Panc1 (cell line): Measurements from ENCODE around the gene RASL11B.

Experiments
- POLR2AphosphoS5 ChIP-seq: IDR thresholded peaks from 2 replicates; pipeline ENCODE4 v1.6.1; 2012; ENCODE audit warnings: mild to moderate bottlenecking, low read depth, low read length, moderate library complexity
- TCF7L2 ChIP-seq: IDR thresholded peaks from 2 replicates; pipeline ENCODE4 v1.6.1; 2011; ENCODE audit warnings: mild to moderate bottlenecking, low read depth, low read length, inconsistent platforms
- TF ChIP-seq, protein P1 (sequence below): fragments of 450-650 bp; IDR thresholded peaks from 2 replicates; pipeline ENCODE4 v1.5.1; 2017; ENCODE audit warnings: mild to moderate bottlenecking
- TF ChIP-seq, protein P2 (sequence below), 2 experiments: IDR thresholded peaks; 2 replicates each; pipeline ENCODE4 v1.6.1; 2011 to 2012; ENCODE audit warnings: low read depth in 2 of 2, control low read depth in 1 of 2, low read length in 1 of 2, mild to moderate bottlenecking in 1 of 2, moderate library complexity in 1 of 2; ENCODE audit not compliant: insufficient read depth in 1 of 2

DNA sequence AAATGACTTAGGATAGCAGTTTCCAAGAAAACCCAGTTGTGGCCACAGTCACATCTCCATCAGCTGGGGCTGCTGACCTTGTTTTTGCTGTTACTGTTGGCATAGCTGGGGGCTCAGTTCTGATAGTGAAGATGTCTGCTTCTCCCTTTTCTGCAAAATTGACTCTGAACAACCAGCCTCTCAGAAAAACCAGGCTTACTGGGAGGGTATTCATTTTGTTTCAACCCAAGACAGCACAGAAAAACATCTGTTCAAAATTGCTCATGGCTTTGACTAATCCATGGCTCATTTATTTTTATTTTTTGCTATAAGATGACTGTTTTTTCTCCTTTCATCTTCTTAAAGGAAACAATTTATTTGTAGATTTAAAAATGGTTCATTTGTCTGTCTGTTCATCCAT, 53.1 kb downstream of the RASL11B start:
- TF ChIP-seq, protein P1, sequence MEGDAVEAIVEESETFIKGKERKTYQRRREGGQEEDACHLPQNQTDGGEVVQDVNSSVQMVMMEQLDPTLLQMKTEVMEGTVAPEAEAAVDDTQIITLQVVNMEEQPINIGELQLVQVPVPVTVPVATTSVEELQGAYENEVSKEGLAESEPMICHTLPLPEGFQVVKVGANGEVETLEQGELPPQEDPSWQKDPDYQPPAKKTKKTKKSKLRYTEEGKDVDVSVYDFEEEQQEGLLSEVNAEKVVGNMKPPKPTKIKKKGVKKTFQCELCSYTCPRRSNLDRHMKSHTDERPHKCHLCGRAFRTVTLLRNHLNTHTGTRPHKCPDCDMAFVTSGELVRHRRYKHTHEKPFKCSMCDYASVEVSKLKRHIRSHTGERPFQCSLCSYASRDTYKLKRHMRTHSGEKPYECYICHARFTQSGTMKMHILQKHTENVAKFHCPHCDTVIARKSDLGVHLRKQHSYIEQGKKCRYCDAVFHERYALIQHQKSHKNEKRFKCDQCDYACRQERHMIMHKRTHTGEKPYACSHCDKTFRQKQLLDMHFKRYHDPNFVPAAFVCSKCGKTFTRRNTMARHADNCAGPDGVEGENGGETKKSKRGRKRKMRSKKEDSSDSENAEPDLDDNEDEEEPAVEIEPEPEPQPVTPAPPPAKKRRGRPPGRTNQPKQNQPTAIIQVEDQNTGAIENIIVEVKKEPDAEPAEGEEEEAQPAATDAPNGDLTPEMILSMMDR, result no peak
- TF ChIP-seq, protein P2, sequence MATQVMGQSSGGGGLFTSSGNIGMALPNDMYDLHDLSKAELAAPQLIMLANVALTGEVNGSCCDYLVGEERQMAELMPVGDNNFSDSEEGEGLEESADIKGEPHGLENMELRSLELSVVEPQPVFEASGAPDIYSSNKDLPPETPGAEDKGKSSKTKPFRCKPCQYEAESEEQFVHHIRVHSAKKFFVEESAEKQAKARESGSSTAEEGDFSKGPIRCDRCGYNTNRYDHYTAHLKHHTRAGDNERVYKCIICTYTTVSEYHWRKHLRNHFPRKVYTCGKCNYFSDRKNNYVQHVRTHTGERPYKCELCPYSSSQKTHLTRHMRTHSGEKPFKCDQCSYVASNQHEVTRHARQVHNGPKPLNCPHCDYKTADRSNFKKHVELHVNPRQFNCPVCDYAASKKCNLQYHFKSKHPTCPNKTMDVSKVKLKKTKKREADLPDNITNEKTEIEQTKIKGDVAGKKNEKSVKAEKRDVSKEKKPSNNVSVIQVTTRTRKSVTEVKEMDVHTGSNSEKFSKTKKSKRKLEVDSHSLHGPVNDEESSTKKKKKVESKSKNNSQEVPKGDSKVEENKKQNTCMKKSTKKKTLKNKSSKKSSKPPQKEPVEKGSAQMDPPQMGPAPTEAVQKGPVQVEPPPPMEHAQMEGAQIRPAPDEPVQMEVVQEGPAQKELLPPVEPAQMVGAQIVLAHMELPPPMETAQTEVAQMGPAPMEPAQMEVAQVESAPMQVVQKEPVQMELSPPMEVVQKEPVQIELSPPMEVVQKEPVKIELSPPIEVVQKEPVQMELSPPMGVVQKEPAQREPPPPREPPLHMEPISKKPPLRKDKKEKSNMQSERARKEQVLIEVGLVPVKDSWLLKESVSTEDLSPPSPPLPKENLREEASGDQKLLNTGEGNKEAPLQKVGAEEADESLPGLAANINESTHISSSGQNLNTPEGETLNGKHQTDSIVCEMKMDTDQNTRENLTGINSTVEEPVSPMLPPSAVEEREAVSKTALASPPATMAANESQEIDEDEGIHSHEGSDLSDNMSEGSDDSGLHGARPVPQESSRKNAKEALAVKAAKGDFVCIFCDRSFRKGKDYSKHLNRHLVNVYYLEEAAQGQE (IDR thresholded peaks at IDR 0.05; ENCODE audit: insufficient read depth in 1 of 2, low read depth in 2 of 2, low read length in 1 of 2), result no peak
- TF ChIP-seq POLR2AphosphoS5, result no peak
- no peak for TF ChIP-seq TCF7L2
